OCI-LY7 (cell line): ENCODE data around the gene PEX3.

Experiments used
- CTCF ChIP-seq: fragments of 200-600 bp; sonication (generic); conservative IDR thresholded peaks from 2 replicates; pipeline ENCODE4 v1.5.1; 2014; ENCODE audit warnings: mild to moderate bottlenecking, antibody characterized with exemption, low read length, moderate library complexity, mixed read lengths
- EZH2phosphoT487 ChIP-seq: fragments of 200-600 bp; sonication (generic); IDR thresholded peaks from 2 replicates; pipeline ENCODE4 v1.6.1; 2018; ENCODE audit warnings: low read depth, borderline replicate concordance, mild to moderate bottlenecking, mixed run types, antibody characterized with exemption, low read length, moderate library complexity, mixed read lengths

GRCh38 chr6:143528164-143528811 is 77.7 kb downstream of the PEX3 start:
- TF ChIP-seq CTCF (no peak), EZH2phosphoT487 (no peak)
